Embryonic facial prominence (tissue), 1 donor: ENCODE measurements around the gene DNAJB4.
"Not testable (repeated sequence)": the region's sequence is repeated elsewhere in the genome, so short reads cannot be mapped to it uniquely, and the experiment has no call there.

Source experiments
- DNase-seq: peaks from one replicate; pipeline ENCODE4 v3.0.0-alpha.2; 2016; ENCODE audit errors: extremely low spot score

Gene DNAJB4

DNA sequence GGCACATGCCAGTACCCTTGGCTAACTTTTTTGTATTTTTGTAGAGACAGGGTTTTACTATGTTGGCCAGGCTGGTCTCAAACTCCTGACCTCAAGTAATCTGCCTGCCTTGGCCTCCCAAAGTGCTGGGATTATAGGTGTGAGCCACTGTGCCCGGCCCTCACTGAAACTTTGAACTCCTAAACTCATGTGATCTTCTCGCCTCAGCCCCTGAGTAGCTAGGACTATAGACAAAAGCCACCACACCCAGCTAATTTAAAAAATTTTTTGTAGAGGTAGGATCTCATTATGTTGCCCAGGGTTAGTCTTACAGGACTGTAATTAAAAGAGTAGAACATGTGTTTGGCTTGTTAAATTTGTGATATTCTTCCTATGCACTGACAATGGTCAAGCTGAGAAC lies 60.1 kb downstream of the DNAJB4 start:
- not testable (repeated sequence) for DNase-seq
